ENCODE measurements around the gene TRIAP1.

Gene TRIAP1

DNA sequence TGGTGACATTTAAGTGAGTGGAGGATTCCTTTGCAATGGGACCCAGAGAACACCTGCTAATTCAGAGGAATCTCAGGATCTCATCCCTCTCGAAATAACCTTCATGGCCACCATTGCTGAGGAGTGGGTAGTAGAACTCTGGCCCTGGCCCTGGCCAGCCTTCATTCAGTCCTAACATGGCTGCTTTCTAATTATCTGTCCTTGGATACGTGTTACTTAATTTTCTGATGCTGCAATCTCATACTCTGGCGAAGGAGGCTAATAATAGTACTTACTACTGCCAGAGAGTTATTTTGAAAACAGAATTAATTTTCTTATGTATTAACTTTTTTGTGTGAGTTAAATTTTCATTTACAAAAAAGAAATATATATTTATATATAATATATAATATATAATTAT is 20.4 kb downstream of the TRIAP1 start:
- DNase-seq: no peak

DNA sequence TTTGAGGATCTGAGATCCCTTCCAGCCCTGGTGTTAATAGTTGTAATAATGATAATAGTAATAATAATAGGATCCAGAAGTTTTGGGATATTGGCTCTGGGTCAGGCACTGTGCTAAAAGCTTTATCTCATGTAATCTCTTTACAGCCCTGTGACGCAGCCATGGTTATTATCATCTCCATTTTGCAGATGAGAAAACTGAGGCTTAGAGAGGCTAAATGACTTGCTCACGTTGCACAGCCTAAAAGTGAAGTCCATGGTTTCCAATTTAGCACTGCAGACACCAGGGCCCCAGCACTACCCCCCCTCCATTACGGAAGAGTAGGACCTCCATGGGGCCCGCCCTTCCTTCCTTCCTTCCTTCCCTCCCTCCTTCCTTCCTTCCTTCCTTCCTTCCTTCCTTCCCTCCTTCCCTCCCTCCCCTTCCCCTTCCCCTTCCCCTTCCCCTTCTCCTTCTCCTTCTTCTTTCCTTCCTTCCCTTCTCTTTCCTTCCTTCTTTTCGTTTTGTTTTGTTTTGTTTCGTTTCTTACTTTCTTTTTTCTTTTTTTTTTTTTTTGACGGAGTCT is 23.2 kb downstream of the TRIAP1 start:
- no peak for DNase-seq

DNA sequence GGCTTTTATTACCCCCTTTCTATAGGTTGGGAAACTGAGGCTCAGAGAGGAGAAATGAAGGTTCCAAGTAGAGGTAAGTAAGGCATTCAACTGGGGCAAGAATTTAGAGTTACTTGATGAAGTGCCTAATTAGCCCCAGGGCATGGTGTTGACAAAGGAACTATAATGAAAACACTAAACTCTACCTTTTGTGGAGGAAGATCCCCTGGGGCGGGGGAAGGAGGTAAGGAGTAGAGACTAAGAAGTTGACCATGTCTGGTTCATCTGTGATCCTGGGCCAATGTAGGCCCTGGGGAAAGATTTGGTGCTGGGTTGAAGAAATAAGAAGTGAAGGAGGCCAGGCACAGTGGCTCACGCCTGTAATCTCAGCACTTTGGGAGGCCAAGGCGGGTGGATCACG is 24.5 kb downstream of the TRIAP1 start:
- no peak for DNase-seq

DNA sequence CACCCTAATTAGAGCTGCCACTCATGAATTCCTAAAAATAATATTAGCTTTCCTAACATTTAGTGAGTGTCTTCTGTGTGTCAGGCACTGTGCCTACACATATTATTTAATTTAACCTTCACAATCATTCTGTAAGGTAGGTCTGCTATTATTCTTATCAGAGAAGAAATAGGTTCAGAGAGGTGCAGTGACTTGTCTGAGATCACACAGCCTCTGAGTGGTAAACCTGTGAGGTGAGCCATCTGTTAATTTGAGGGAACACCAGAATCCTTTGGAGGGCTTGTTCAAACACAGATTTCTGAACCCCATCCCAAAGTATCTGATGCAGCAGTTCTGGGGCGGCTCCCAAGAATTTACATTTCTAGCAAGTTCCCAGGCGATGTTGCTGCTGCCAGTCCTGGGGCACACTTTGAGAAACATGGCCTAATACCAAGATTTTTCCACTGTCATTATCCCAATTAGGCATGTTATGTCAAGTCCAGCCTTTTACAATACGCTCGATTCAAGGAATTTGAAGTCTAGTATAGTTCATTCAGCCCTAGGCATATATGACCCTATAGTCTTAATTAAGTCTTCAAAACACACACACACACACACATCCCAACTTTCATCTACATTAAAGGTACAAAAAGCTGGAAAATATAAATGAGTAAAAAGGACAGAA is 28.1 kb downstream of the TRIAP1 start:
- DNase-seq: no peak

DNA sequence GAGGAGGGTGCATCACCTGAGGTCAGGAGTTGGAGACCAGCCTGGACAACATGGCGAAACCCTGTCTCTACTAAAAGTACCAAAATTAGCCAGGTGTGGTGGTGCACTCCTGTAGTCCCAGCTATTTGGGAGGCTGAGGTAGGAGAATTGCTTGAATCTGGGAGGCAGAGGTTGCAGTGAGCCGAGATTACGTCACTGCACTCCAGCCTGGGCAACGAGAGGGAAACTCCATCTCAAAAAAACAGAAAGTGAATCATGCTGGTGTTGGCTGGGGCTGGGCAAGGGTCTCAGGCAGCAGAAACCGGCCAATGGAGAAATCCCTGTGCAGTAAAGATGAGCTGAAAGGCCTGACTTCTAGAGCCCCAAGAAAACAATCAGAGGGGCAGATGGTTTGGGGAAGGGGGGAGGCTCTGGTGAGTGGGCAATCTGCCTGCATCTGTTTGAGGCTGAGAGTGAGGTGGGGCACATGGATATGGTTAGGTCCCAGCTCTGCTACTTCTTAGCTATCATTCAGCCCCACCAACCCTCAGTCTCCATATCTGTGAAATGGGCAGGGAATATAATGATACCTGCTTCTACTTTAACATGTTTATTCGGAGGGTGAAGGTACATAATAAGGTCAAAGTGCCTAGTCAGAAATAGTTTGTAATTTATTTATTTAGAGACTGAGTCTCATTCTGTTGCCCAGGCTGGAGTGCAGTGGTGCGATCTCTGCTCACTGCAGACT is 29.5 kb downstream of the TRIAP1 start:
- no peak for DNase-seq

DNA sequence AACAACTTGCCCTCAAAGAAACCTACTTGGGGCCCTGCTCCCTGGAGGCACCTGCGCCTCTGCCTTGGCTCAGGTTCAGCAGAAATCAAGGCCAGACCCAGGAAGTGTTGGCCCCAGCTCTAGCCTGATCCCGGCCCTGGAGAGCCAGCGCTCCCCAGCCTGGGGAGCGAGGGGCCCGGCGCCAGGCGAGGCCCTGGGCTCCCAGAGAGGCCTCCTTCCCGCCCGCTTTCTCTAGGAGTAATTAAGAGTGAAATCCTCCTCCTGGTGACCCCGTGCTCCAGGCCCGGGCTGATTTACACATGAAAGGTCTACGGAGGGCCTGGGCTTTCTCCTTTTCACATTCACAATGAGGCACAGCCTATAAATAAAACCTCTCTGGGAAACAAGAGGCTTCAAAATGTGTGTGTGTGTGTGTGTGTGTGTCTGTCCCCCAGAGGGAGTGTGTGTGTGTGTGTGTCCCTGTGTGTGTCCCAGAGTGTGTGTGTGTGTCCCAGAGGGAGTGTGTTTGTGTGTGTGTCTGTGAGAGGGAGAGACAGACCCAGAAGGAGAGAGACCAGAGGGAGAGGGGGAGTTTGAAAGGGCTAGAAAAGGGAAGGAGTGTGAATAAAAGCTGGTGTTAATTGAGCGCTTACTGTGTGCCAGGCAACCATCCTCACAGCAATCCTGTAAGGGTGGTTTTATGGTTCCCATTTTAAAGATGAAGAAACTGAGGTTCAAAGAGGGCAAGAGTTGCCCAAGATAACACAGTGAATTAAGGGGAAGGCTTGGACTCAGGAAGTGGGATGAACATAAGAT is 32.1 kb downstream of the TRIAP1 start:
- DNase-seq: peak; percentile 32

DNA sequence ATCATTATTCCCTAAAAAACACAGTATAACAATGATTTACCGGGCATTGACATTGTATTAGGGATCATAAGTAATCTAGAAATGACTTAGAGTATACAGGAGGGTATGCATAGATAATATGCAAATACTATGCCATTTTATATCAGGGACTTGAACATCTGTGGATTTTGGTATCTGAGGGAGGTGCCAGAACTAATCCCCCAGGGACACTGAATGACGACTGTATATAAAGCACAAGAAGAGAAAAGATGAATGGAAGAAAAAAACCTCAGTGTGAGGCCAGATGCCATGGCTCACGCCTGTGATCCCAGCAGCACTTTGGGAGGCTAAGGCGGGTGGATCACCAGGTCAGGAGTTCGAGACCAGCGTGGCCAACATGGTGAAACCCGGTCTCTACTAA is 33.8 kb downstream of the TRIAP1 start:
- DNase-seq: no peak

DNA sequence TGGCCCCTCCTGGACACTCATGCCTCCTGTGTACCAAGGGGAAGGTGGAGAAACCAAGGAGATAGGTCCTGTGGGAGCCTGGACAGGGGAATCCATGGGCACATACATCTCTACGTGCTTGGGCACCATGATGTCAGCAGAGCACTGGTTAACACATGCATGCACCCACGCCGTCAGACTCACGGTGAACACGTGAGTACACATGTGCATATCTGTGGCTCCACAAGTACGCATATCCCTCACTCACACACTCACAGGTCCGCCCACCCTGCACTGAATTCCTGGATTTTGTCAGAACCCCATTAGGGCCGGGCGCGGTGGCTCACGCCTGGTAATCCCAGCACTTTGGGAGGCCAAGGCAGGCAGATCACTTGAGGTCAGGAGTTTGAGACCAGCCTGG is 37.4 kb downstream of the TRIAP1 start:
- no peak for DNase-seq

DNA sequence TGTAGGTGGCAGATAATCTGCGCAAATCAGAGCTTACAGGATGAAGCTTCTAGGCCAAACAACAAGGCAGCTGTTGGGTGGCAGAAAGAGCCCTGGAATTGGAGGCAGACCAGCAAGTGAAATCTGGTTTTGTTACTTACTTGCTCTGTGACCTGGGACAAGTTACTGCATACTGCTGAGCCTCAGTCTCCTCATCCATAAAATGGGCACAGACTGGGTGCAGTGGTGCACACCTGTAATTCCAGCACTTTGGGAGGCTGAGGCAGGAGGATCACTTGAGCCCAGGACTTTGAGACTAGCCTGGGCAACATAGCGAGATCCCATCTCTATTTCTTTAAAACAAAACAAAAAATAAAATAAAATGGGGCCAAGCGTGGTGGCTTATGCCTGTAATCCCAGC is 39.6 kb downstream of the TRIAP1 start:
- DNase-seq: no peak

DNA sequence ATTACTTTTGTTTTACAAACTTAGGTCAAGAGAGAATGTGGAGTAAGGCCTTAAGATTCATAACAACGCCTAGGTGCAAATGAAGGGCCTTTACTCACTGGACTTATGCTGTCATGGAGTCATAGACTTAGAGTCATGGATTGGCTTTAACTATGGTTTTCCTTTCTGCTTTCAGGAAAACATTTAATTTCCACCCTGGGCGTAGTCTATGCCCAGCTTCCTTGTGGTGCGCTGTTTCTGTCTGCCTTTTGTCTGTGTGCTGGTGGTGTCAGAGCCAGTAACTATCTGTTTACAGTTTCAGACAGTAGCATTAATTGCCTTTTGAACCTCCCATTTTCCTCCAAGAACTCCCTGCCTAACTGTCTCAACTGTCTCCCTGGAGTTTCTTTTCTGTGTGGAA is 40.1 kb downstream of the TRIAP1 start:
- DNase-seq: no peak

DNA sequence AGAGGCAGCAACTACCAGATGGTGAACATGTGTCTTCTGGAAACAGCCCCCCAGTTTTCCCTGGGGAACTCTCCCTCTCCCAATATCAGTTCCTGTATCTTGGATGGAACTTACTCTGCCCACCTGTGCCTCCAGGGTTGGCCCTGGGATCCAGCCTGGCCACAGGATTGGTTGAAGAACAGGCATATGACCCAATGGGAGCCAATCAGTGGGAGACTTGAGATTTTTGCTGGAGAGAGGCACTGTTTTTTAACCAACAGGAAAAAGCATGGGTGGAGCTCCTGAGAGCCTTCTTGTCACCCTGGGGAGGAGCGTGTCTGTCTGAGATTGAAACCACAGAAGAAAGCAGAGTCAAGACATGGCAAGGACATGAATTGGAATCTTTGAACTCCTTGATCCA is 41.9 kb downstream of the TRIAP1 start:
- DNase-seq: no peak

DNA sequence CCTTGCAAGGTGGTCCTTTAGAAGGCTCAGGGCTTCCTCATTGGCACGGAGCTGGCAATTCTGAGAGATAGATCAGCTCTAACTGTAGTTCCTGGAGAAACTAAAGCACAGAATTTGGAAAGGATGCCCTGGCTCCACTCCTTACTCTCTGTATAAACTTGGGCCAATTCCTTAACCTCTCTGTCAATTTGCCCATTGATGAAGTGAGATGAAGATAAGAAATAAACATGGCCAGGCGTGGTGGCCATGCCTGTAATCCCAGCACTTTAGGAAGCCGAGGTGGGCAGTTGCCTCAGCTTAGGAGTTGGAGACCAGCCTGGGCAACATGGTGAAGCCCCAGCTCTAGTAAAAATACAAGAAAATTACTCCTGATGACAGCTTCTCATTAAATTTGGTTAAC is 42.3 kb downstream of the TRIAP1 start:
- no peak for DNase-seq

DNA sequence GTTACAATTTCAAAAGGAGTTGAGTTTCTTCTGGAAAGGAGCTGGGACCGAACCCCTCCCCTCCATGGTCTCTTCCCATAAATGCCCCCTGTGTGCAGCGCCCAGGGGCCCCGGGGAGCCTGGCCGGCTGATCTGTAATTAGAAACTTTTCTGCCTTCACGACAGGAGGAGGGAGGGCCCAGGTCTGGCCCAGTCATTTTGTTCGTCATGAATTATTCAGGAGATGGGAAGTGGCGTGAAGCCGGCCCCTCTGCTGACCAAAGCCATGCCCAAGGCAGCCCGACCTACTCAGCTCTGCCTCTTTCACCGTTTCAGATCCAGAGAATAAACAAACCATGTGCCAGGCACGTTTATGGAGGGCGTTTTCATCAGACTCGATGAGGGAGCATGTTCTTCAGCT is 44.0 kb downstream of the TRIAP1 start:
- DNase-seq: no peak

DNA sequence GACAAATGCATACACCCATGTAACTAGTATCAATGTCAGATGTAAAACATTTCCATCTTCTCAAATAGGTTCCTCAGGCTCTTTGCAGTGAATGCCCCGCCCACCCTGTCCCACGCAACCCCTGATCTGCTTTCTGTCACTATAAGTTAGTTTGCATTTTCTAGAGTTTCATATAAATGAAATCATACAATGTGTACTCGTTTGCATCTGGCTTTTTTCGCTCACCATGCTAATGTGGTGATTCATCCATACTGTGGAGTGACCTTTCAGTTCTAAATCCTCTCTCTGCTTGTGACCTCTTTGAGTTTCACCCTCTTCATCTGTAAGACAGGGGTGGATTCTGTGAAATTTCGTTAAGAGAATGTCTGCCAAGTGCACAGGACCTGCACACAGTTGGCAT is 46.7 kb downstream of the TRIAP1 start:
- no peak for DNase-seq

DNA sequence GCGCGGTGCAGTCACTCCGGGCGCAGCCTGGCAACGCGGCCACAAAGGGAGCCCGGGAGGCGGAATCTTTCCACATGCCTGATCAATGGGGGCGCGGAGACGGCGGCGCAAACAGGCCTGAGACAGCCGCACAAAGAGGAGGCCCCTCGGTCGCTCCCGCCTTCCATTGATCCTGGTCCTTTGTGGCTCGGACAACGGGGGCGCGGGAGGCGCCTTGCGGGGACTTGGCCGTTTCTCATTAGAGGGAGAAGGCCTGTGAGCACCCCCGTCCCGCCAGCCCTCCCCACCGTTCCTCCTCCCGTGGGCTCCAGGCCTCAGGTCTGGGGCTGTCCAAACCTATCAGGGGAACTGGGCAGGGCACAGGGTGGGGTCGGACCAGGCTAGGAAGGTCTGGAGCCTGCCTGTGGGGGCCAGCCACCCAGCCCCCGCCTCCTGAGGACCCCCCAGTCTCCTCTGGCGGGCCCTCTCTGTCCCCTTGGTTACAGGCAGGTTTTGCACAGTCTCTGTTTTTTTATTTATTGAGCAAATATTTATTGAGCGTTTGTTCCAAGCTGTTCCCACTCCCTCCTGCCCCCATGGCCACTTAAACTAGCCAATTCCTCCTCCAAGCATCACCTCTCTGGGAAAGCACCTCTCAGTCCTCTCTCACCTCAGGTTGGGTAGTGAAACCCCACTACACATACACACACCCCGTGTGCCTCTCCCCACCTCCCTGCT is 48.2 kb downstream of the TRIAP1 start:
- DNase-seq: no peak

DNA sequence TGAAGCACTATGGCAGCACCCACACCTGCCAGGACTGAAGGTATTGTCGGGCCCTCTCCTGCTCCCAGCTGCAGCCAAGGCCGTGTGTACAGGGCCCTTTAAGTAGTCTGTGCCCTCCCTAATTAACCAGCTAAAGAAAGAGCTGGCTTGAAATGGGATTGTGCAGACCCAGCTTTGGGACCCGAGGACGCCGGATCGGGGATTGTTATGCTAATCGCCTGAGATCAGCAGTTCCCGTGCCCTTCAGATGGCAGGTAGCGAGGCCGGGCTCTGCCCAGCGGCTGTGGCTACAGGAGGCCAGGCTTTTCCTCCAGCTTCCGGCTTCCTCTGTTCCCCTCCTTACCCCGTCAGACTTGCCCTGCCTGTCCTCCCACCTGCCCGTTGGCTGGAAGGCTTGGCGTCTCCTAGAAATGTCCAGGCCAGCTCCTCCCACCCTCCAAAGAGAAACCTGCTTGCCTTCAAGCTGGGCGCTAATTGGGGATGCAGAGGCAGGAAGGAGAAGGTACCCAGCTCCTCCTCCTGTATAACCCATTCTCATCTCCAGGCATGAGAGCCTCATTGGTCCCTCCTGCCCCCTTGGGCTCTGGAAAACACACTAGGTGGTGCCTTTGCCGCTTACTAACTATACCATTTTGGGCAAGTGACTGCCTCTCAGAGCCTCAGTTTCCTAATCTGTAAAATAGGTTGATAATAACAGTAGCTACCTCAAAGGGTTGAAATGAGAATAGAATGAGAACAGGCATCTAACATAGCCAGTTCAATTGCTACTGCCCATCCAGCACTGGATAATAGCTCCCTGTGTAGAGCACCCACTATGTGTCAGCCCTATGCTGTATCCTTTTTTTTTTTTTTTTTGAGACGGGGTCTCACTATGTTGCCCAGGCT is 51.5 kb downstream of the TRIAP1 start:
- DNase-seq: peak; percentile 53
